GM12878 (cell line): ENCODE measurements around the gene CFAP157. TPM values are rescaled to one million over a fixed set of nuclear protein-coding genes. Genes with fewer than 3 reads are reported as not detected.

Source experiments
- ATAC-seq: fragments of 200-7000 bp; cut with Tn5 transposase; 3 replicates; pipeline ENCODE4 v1.9.1; 2020; ENCODE audit warnings: mild to moderate bottlenecking, moderate library complexity
- BruUV-seq: library from RNA; stranded (reverse); fragments of 400-500 nt; replicated peaks from 2 replicates; lab custom pipeline; 2021; lab: Mats Ljungman, UMichigan
- CTCF ChIA-PET: fragments of 300-600 bp; sonication (Branson Sonifier 250); formaldehyde crosslinking; extraction: SDS; loops from one replicate; lab custom pipeline; 2021; ENCODE audit warnings: inconsistent platforms; lab: Yijun Ruan, JAX
- POLR2A ChIA-PET: fragments of 350-600 bp; formaldehyde crosslinking; extraction: SDS; loops from one replicate; lab custom pipeline; 2021; ENCODE audit warnings: inconsistent platforms; lab: Charles Lee
- RAD21 ChIA-PET: fragments of 300-600 bp; sonication (Branson Sonifier 250); formaldehyde crosslinking; loops from one replicate; lab custom pipeline; 2023; ENCODE audit warnings: antibody characterized with exemption; ENCODE audit not compliant: unreplicated experiment; lab: Charles Lee
- SMC1A ChIA-PET: fragments of 300-600 bp; sonication (Branson Sonifier 250); formaldehyde crosslinking; loops from one replicate; lab custom pipeline; 2023; ENCODE audit not compliant: unreplicated experiment, uncharacterized antibody; lab: Charles Lee
- DNase-seq: peaks from one replicate; pipeline ENCODE4 v3.0.0-alpha.2; 2011; ENCODE audit warnings: low read depth, low spot score
- FAIRE-seq: peaks from 3 replicates; lab custom pipeline; 2011; peaks lifted over from hg19 to GRCh38; lab: Jason Lieb, UNC
- H2AFZ ChIP-seq: 2 replicates; pipeline ENCODE4 v1.6.0; 2011; ENCODE audit warnings: low read depth, low read length, control low read depth; ENCODE audit not compliant: control insufficient read depth
- H3K27ac ChIP-seq: 2 replicates; pipeline ENCODE4 v1.5.1; 2011; ENCODE audit warnings: control low read depth; ENCODE audit not compliant: control insufficient read depth, insufficient read depth
- H3K27me3 ChIP-seq, 2 experiments: replicated peaks in 1 of 2; 2 replicates each; pipeline versions ENCODE4 v1.6.0 to v1.6.1; 2011; ENCODE audit warnings: low read length in 1 of 2; ENCODE audit not compliant: control insufficient read depth in 2 of 2, insufficient read depth in 2 of 2
- H3K36me3 ChIP-seq, 2 experiments: 2 replicates each; pipeline ENCODE4 v1.5.1; 2011; ENCODE audit warnings: low read length in 1 of 2; ENCODE audit not compliant: control insufficient read depth in 2 of 2, insufficient read depth in 2 of 2
- H3K4me1 ChIP-seq: 2 replicates; pipeline ENCODE4 v1.6.1; 2011; ENCODE audit warnings: mild to moderate bottlenecking, low read length, moderate library complexity, mixed read lengths; ENCODE audit not compliant: control insufficient read depth, insufficient read depth
- H3K4me2 ChIP-seq: 2 replicates; pipeline ENCODE4 v1.6.0; 2011; ENCODE audit warnings: control low read depth; ENCODE audit not compliant: control insufficient read depth, insufficient read depth
- H3K4me3 ChIP-seq: fragments of 200-600 bp; sonication (generic); 2 replicates; pipeline ENCODE4 v1.5.1; 2016
- H3K79me2 ChIP-seq: 2 replicates; pipeline ENCODE4 v1.6.0; 2011; ENCODE audit warnings: low read length; ENCODE audit not compliant: control insufficient read depth, insufficient read depth
- H3K9ac ChIP-seq: 2 replicates; pipeline ENCODE4 v1.8.0; 2011; ENCODE audit warnings: low read length, control low read depth, mixed read lengths; ENCODE audit not compliant: control insufficient read depth, insufficient read depth
- H3K9me3 ChIP-seq: replicated peaks from 3 replicates; pipeline ENCODE4 v1.5.1; 2011; ENCODE audit warnings: mild to moderate bottlenecking, low read length; ENCODE audit not compliant: control insufficient read depth, insufficient read depth
- H4K20me1 ChIP-seq: 2 replicates; pipeline ENCODE4 v1.6.0; 2011; ENCODE audit not compliant: control insufficient read depth, insufficient read depth
- ATF7 ChIP-seq: fragments of 450-650 bp; IDR thresholded peaks from 2 replicates; pipeline ENCODE4 v1.6.1; 2016; ENCODE audit warnings: low read depth, mild to moderate bottlenecking
- CHD4 ChIP-seq: fragments of 200-600 bp; sonication (generic); IDR thresholded peaks from 2 replicates; pipeline ENCODE4 v1.6.1; 2016; ENCODE audit warnings: mild to moderate bottlenecking
- CUX1 ChIP-seq: IDR thresholded peaks from 2 replicates; pipeline ENCODE4 v1.6.1; 2012; ENCODE audit warnings: improper control_type of control experiment, low read depth, low read length; ENCODE audit not compliant: insufficient replicate concordance
- FOXK2 ChIP-seq: fragments of 450-650 bp; IDR thresholded peaks from 2 replicates; pipeline ENCODE4 v1.6.1; 2017; ENCODE audit warnings: mild to moderate bottlenecking, moderate library complexity
- POU2F2 ChIP-seq: IDR thresholded peaks from 3 replicates; pipeline ENCODE4 v1.6.1; 2011; ENCODE audit warnings: low read depth, mild to moderate bottlenecking, low read length, borderline replicate concordance
- PRDM15 ChIP-seq: fragments of 450-650 bp; formaldehyde crosslinking; IDR thresholded peaks from 2 replicates; pipeline ENCODE4 v1.4.0; 2020; ENCODE audit warnings: mild to moderate bottlenecking, moderate library complexity
- STAT3 ChIP-seq: IDR thresholded peaks from 2 replicates; pipeline ENCODE4 v1.6.1; 2011; ENCODE audit warnings: low read depth, low read length, improper control_type of control experiment
- WGBS: methylation state at CpG from one replicate; pipeline ENCODE4 v1.1.6; 2016; ENCODE audit warnings: low lambda C conversion rate; ENCODE audit not compliant: insufficient replicate concordance, insufficient coverage; ENCODE audit errors: missing lambda C conversion rate; 5-methylcytosine and 5-hydroxymethylcytosine counted together
- in situ Hi-C: fragments of 300-500 bp; cut with MboI; formaldehyde crosslinking; loops from 9 replicates; pipeline ENCODE4 v1.14.3; 2018; ENCODE audit warnings: mixed read lengths
- intact Hi-C: fragments of 100-400 bp; cut with micrococcal nuclease; formaldehyde crosslinking; loops from one replicate; pipeline ENCODE4 v1.14.2; 2022; ENCODE audit not compliant: unreplicated experiment
- polyA plus RNA-seq, 11 experiments: library from polyadenylated mRNA; depleted of rRNA in 4 of 11; unstranded in 6 of 11; stranded (reverse) in 5 of 11; fragments of >200 nt; fragmentation: Nextera tagmentation in 4 of 11; fragmentation: Illumina TruSeq in 1 of 11; extraction: Ambion mirVana in 4 of 11; extraction: Trizol in 1 of 11; gene quantifications; 1 replicate in 1 of 11; 2 replicates in 10 of 11; pipeline versions ENCODE4 v1.2.1 to v1.2.3, GENCODE V29; 2011 to 2016; ENCODE audit warnings: inconsistent platforms in 2 of 11, missing spikeins in 2 of 11, low read depth in 1 of 11
- total RNA-seq, 4 experiments: library from RNA; depleted of rRNA in 3 of 4; stranded (reverse); fragments of >200 nt in 3 of 4; fragmentation: Illumina TruSeq in 1 of 4; extraction: Trizol in 1 of 4; gene quantifications; 2 replicates each; pipeline versions ENCODE4 v1.2.1 to v1.2.3, GENCODE V29; 2013 to 2021

The CFAP157 gene
- total and polyA plus RNA-seq, 10 of the 15 experiments (the other 5 are each of a cell fraction or from before 2014, with no cell fraction given) = 0.08 to 0.72 TPM; not detected in 8

- no peak overlapping the region for H3K4me3 ChIP-seq
- BruUV-seq = TSS peak; percentile 33
- H3K9ac ChIP-seq = no peak overlapping the region
- intact Hi-C loops = no loop called here
- H3K36me3 ChIP-seq = peaks cover 6 to 7% of the 10 kb centered on the region in 2 experiments; a peak in 3 of 4 replicates
- WGBS = 93% methylated on average over 13 of the region's 13 CpGs
- POLR2A ChIA-PET = interaction anchor here (2.0 kb wide), 1 partner anchor 46 kb away, joined by 8 read pairs; the partner anchor contains the start of gene CDK9
- RAD21 ChIA-PET = no interaction called here
- H3K4me2 ChIP-seq = no peak overlapping the region
- no peak for TF ChIP-seq ATF7
- no peak for TF ChIP-seq POU2F2
- no peak for TF ChIP-seq PRDM15 (CRISPR knock-in tag)
- TF ChIP-seq CUX1 = no peak
- no peak for TF ChIP-seq CHD4
- no peak for TF ChIP-seq STAT3
- TF ChIP-seq FOXK2 = no peak
- TF ChIP-seq, all 136 proteins: peak for 0
- FAIRE-seq = no peak
- H4K20me1 ChIP-seq = no peaks in the 10 kb centered on the region
- peaks cover 6% of the 10 kb centered on the region for H3K4me1 ChIP-seq
- H3K79me2 ChIP-seq = no peaks in the 10 kb centered on the region
- no peak for DNase-seq
- no peaks in the 10 kb centered on the region for H3K9me3 ChIP-seq
- H3K27ac ChIP-seq = no peak overlapping the region
- ChIA-PET CTCF (interaction anchor here (1.3 kb wide), 1 partner anchor 32 kb away, joined by 3 read pairs; no protein-coding TSS in a partner anchor), SMC1A (no interaction called here)
- no peak for ATAC-seq
- no peak overlapping the region for H2AFZ ChIP-seq
- no peaks in the 10 kb centered on the region for H3K27me3 ChIP-seq
- in situ Hi-C loops = loop anchor here (5.0 kb wide), 1 partner anchor 174 kb away; no protein-coding TSS in a partner anchor
Measured at GRCh38 chr9:127738666-127739065, 31.9 kb downstream of the CFAP157 start.
